A172 (cell line): Measurements from ENCODE around the gene SERPINE2. TPM values are rescaled to one million over a fixed set of nuclear protein-coding genes. Genes with fewer than 3 reads are reported as not detected.

Experiments used
- DNase-seq: peaks from one replicate; pipeline ENCODE4 v3.0.0-alpha.2; 2015; ENCODE audit warnings: low spot score
- total RNA-seq: library from RNA; depleted of rRNA; stranded (reverse); fragments of >200 nt; shearing (Covaris generic); gene quantifications from 2 replicates; pipeline ENCODE4 v1.2.3, GENCODE V29; 2014; rRNA removed

Gene SERPINE2
- total RNA-seq, 1 experiment from 2014 or later: 429 TPM

DNA sequence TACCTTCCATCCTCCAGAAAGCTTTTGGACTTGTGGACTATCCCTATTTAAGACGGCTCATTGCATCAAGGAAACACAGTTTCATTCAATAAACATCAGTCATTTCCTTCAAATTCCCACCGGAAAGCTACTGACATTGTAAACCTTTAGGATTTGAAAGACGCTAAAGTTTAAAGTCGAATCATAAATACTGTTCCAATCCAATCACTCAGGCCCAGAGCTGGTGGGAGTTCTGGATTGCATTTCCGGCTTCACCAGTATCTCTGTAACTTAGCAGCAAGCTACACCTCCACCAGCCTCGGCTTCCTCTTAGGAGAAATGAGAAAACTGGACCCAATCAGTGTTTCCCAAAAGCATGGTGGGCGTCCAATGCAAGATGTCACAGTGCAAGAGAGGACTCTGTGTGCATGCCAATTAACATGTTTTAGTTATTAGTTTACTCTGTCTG, 95.5 kb downstream of the SERPINE2 start:
- peak; percentile 51 for DNase-seq

- no peak for DNase-seq
Measured at GRCh38 chr2:223943135-223943534, 96.0 kb downstream of the SERPINE2 start.

- peak; percentile 91 for DNase-seq
Measured at GRCh38 chr2:223941579-223942277, 97.4 kb downstream of the SERPINE2 start.

DNA sequence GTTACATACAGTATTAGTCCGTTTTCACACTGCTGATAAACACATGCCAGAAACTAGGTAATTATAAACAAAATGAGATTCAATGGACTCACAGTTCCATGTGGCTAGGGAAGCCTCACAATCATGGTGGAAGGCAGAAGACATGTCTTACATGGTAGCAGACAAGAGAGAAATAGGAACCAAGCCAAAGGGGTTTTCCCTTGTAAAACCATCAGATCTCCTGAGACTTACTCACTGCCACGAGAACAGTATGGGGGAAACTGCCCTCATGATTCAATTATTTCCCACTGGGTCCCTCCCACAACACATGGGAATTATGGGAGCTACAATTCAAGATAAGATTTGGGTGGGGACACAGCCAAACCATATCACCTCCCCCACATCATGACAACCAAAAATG, 99.6 kb downstream of the SERPINE2 start:
- DNase-seq: peak; percentile 65

- DNase-seq: no peak
Measured at GRCh38 chr2:223937535-223937934, 101.6 kb downstream of the SERPINE2 start.

DNA sequence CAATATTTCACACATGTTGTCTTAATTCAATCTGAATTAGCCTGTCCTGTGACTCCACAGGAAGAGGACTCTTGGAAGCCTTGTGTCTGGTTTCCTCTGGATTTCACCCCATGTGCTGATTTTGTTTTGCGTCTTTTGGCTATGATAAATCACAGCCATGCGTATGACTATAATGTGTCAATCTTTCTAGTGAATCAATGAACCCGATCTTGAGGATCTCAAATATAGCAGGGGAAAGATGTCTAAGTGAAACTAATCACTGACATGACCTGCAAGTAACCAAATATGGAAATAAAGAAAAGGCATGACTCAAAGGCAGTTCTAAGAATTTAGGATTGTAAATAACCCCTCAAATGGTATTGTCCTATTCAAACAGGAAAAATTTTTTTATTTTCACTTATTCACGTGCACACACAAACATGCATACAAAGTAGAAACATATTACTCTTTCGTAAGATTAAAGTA, 102.2 kb downstream of the SERPINE2 start:
- no peak for DNase-seq

DNA sequence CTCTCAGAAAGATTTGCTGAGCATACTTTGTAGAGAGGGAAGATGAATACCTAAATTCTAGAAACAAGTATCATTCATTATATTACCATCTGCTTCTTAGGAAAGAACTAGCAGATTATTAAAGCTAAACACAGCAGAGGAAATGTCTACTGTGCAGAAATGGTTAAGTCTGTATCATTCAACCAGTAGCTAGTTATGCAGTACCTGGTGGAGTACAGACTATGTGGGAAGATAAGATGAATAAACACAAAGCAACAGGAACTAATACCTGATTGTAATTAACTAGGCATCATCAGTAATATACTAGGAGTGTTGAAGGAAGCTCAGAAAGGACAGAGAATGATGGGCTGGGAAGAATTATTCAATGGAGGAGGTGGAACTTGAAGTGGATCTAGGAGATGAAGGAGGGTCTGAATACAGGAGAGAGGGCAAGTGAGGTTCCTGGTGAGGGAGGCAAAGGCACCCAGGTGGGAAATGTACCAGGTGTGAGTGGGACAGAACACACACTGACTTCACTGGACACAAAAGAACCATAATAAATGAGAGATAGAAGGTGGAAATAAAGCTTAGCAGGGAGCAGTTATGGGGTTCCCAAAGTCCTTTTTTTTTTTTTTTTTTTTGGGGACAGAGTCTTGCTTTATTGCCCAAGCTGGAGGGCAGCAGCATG, 103.5 kb downstream of the SERPINE2 start:
- no peak for DNase-seq

GRCh38 chr2:223934870-223935269, 104.2 kb downstream of the SERPINE2 start:
- DNase-seq: no peak

DNA sequence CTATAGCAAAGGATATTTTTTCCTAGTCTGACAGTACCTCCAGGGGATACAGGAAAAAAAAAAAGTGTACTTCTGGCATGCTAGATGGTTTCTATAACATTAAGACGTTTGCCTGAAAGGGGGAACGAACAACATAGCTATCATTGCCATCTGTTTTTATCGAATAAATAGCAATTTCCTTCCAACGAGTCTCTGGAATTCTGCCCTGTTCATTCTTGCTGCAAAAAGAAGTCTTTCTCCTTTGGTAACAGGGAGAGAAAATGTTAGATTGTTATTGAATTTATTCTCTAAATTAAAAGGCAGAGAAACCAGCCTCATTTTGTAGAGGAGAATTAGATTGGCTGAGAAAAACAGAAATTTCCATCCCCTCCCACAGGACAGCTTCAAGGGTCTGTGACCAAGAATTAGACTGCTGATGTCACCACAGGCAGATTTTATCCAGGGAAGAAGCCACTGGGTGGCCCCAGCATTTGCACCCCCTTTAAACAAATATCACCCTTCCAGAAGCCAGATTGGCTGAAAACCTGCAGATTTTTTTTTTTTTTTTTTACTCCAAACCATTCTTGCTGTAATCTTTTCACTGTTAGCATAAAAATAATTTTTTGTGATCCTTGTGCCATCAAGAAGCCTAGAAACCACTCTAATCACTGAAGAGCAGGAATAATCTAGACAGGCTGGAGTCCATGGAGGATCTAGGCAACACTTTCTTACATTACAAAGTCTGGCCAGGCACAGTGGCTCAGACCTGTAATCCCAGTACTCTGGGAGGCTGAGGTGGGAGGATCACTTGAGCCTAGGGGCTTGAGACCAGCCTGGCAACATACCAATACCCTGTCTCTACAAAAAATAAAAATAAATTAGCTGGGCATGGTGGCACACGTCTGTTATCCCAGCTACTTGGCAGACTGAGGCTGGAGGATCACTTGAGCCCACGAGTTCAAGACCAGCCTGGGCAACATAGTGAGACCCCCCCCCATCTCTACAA, 106.0 kb downstream of the SERPINE2 start:
- DNase-seq: no peak

DNA sequence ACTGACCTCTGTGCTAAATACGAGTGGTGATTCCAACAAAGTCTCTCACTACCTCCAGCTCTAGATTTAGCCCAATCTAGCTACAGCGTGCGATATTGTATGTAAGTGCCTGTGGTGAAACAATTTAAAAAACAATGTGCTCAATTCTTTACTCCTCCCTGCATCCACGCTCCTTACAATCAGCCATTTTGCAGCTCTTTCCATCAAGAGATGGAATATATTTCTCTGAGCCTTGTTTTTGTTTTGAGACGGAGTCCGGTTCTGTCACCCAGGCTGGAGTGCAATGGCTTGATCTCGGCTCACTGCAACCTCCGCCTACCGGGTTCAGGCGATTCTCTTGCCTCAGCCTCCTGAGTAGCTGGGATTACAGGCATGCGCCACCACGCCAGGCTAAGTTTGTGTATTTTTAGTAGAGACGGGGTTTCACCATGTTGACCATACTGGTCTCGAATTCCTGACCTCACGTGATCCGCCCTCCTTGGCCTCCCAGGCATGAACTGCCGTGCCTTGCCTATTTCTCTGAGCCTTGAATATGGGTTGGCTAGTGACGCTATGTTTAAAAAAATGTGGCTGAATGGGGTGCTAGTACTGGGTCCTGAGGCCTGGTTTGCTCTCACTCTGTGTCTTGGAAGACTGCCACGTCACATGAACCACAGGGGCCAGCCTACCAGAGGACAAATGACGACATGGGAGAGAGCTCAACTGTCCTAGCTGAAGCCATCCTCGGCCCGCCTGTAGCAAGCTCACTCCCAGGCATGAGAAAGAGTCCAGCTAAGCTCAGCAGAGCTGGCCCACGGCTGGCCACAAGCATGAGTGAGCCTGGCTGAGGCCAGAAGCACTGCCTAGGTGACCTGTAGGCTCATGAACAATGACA, 108.7 kb downstream of the SERPINE2 start:
- no peak for DNase-seq

DNA sequence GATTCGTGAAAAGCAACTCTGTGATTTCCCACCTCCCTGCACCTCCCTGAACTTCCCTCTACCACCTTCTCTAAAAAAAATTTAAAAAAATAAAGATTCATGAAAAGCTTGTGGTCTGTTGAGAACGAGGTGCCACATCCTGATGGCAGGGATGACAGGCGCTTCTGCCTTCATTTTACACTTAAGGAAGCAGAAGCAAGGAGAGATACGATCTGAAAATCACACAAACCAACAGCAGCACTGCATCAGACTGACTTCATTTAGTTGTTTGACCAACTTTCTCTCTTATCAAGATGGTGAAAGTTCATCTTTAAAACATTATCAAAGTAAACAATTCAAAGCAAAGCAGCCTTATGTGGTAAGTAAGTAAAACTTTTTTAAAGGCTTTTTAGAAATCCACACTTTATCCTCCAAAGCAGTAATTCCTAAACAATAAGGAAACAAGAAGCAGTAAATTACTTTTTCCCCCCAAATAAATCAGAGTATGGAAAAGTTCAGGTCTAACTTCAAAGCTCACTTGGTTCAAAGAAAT, 109.4 kb downstream of the SERPINE2 start:
- no peak for DNase-seq

DNA sequence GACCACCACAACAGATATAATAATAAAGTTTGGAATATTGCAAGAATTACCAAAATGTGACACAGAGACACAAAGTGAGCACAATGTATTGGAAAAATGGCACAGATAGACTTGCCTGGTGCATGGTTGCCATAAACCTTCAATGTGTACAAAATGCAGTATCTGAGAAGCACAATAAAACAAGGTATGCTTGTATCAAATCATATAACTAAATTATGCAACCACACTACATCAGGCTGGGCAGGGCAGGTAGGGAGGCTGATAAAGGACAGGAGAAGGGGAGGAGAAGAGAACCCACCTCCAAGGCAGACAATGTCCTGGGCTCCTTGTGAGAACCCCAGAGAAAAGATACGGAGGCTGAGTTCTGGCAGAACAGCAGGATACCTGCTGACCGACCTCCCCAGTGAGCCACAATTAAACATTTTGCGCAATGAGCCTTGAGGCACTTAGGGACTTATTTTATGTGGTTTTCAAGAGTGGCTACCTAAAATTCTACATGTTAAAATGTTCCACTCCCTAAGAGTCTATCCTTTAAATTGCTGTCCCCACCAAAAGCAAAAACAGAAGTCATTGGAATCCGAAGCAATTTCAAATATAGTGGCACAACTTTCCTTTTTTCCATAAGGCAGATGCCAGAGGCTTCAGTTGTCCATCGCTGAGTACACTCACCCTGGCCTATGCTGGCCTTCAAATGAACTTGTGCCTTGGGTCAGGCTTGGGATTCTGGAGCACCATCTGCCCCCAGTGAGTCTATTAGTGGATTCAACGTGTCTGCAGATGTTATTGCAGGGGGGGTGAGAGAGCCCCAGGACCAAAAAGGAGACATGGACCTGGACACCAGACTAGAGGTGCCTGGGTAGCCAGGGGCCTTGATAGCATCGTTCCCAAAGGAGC, 110.7 kb downstream of the SERPINE2 start:
- no peak for DNase-seq

GRCh38 chr2:223925106-223925505, 114.0 kb downstream of the SERPINE2 start:
- no peak for DNase-seq

Other genes with a start within 250 kb of the SERPINE2 start
- gene AP1S3, start 201.7 kb downstream of the SERPINE2 start, total RNA-seq: 8.9 and 27.7 TPM in 2 replicates
- gene WDFY1, start 94.0 kb downstream of the SERPINE2 start, total RNA-seq: 70.9 and 78.5 TPM in 2 replicates
- gene MRPL44, start 81.8 kb downstream of the SERPINE2 start, total RNA-seq: 63.1 and 69.4 TPM in 2 replicates